GM12873 (cell line): ENCODE data around the gene SLC5A11.

Experiments
- TF ChIP-seq, protein P1 (sequence below): IDR thresholded peaks from 2 replicates; pipeline ENCODE4 v1.5.1; 2012; ENCODE audit warnings: low read depth, mild to moderate bottlenecking, moderate library complexity, low read length, control low read depth; ENCODE audit not compliant: insufficient read depth; ENCODE audit errors: missing control alignments

SLC5A11 gene

DNA sequence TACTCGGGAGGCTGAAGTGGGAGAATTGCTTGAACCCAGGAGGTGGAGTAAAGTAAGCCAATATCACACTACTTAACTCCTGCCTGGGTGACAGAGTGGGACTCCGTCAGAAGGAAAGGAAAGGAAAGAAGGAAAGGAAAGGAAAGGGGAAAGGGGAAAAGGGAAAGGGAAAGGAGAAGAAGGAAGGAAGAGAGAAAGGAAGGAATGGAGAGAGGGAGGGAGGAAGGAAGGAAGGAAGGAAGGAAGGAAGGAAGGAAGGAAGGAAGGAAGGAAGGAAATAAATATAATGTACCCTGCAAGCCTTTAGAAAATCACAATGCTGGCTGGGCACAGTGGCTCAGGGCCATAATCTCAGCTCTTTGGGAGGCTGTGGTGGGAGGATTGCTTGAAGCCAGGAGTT lies 27.3 kb downstream of the SLC5A11 start:
- TF ChIP-seq, protein P1, sequence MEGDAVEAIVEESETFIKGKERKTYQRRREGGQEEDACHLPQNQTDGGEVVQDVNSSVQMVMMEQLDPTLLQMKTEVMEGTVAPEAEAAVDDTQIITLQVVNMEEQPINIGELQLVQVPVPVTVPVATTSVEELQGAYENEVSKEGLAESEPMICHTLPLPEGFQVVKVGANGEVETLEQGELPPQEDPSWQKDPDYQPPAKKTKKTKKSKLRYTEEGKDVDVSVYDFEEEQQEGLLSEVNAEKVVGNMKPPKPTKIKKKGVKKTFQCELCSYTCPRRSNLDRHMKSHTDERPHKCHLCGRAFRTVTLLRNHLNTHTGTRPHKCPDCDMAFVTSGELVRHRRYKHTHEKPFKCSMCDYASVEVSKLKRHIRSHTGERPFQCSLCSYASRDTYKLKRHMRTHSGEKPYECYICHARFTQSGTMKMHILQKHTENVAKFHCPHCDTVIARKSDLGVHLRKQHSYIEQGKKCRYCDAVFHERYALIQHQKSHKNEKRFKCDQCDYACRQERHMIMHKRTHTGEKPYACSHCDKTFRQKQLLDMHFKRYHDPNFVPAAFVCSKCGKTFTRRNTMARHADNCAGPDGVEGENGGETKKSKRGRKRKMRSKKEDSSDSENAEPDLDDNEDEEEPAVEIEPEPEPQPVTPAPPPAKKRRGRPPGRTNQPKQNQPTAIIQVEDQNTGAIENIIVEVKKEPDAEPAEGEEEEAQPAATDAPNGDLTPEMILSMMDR, result no peak

DNA sequence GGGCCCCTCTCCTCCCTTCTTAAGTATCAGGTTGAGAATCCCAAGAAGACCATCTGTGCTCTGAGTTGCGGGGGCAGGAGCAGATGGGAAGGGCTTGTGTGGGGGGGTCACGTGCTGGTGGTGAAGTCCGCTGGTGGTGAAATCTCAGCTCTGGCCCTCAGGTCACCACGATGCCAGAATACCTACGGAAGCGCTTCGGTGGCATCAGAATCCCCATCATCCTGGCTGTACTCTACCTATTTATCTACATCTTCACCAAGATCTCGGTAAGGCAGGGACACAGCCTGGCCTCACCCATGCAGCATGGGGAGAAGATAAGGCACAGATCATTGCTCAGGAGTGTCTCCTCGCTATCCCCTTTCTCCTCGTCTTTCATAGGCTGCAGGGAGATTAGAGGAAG lies 29.7 kb downstream of the SLC5A11 start:
- TF ChIP-seq, protein P1, result no peak

DNA sequence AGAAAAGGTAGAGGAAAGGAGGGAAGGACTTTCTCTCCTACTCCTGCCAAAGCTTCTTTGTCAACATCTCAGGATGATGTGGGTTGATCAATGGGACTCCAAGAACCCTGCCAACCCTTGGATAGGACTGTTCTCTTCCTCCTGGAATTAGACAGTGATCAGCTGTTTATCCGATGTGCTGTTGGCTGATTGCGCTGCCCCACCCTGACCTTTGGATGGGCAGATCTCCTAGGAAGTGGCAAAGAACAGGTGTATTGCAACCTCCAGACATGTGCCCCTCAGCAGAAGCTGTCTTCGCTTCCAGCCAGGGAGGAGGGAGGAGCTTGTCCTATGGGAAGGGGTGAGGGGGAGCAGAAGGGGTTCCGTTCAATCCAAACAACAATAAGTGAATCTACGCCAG lies 30.5 kb downstream of the SLC5A11 start:
- TF ChIP-seq, protein P1, result no peak

DNA sequence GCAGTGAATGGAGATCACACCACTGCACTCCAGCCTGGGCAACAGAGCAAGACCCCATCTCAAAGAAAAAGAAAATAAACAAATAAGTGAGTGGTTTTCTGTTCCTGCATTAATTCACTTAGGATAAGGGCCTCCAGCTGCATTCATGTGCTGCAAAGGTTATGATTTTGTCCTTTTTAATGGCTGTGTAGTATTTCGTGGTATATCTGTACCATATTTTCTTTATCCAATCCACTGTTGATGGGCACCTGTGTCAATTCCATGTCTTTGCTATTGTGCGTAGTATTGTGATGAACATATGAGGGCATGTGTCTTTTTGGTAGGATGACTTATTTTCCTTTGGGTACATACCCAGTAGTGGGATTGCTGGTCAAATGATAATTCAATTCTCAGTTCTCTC lies 33.9 kb downstream of the SLC5A11 start:
- TF ChIP-seq, protein P1, result no peak

DNA sequence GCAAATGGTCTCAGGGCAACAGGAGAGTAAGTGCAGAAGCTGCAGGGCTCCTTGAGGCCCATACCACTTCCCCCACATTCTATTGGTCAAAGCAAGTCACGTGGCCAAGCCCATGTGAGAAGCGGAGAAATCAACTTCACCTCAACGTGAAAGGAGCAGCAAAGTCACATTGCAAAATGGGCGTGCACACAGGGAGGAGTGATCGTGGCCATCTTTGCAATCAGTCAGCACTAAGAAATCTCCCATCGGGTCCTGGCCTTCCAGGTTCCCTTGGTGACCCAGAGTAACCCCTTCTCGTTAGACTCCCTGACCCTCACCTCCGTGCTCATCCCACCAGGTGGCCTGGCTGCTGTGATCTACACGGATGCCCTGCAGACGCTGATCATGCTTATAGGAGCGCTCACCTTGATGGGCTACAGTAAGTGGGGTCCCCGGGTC lies 38.0 kb downstream of the SLC5A11 start:
- TF ChIP-seq, protein P1, result no peak

DNA sequence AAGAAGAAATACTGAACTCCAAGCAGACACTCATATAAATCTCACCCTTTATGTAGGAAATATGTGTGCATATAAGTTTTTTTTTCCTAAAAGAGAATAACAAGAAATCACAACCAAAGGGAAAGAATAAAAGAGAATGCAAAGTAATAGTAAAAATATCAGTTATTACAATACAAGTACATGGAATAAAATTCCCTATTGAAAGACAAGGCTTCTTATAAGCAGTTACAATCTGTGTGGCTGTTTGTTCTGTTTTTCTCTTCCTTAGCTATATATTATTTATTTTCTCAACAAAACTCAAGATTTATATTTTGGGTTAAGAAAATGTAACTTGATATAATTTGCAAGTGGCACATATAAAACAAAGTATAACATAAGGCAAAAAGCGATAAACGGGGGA lies 41.7 kb downstream of the SLC5A11 start:
- TF ChIP-seq, protein P1, result no peak

DNA sequence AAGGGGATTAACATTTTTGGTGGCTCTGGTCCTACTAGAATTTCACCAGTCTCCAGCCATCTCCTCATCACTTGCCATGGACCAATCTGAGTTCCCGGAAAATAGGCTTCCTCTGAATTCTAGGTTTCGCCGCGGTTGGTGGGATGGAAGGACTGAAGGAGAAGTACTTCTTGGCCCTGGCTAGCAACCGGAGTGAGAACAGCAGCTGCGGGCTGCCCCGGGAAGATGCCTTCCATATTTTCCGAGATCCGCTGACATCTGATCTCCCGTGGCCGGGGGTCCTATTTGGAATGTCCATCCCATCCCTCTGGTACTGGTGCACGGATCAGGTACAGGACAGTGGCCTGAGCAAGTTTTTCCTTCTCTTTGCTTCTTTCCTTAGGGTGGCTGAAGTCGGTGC lies 45.0 kb downstream of the SLC5A11 start:
- TF ChIP-seq, protein P1, result no peak
